SK-N-DZ (cell line): Measurements from ENCODE around the gene CPM.
"Not testable (repeated sequence)": the region's sequence is repeated elsewhere in the genome, so short reads cannot be mapped to it uniquely, and the experiment has no call there.

ENCODE experiments used
- DNase-seq: peaks from one replicate; pipeline ENCODE4 v3.0.0-alpha.2; 2015; ENCODE audit warnings: low spot score
- small RNA-seq, 2 experiments: library from RNA; depleted of rRNA; stranded (forward); fragments of <200 nt; gene quantifications; one replicate each; pipeline ENCODE3, GENCODE V24; 2014

Gene CPM

GRCh38 chr12:68807576-68808387, 125.2 kb downstream of the CPM start, which contains the start of gene MDM2:
MDM2 (plus strand) TSS chr12:68808177; CDS start chr12:68808478, 301 bp downstream.
- peak; percentile 92 for DNase-seq

GRCh38 chr12:68807274-68807575, 125.7 kb downstream of the CPM start:
- DNase-seq = not testable (repeated sequence)

DNA sequence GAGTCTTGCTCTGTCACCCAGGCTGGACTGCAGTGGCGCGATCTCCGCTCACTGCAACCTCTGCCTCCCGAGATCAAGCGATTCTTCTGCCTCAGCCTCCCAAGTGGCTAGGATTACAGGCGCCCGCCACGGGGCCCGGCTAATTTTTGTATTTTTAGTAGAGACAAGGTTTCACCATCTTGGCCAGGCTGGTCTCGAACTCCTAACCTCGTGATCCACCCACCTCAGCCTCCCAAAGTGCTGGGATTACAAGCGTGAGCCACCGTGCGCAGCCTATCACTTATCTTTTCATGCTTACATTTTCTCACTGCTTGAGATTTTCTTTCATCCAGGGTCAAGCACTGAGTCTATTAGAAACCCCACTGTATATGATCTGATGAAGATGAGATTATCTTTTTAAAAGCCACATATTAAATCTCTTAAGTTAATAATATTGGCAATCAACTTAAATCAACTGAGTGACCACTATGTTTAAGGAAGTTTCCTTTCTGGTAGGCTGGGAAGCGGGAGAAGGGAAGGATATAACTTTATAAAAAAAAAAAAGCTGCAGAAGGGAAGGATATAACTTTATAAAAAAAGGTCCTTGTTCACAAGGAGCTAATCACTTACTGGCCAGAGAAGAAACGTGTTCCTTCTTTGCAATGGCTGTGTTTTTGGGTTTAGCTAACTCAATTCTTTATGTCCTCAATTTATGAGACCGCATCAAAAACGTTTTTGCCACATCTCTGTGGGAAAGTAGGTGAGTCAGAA, 126.3 kb downstream of the CPM start:
- DNase-seq = no peak

- DNase-seq = no peak
These were observed 127.3 kb downstream of the CPM start for GRCh38 chr12:68805592-68806120.

DNA sequence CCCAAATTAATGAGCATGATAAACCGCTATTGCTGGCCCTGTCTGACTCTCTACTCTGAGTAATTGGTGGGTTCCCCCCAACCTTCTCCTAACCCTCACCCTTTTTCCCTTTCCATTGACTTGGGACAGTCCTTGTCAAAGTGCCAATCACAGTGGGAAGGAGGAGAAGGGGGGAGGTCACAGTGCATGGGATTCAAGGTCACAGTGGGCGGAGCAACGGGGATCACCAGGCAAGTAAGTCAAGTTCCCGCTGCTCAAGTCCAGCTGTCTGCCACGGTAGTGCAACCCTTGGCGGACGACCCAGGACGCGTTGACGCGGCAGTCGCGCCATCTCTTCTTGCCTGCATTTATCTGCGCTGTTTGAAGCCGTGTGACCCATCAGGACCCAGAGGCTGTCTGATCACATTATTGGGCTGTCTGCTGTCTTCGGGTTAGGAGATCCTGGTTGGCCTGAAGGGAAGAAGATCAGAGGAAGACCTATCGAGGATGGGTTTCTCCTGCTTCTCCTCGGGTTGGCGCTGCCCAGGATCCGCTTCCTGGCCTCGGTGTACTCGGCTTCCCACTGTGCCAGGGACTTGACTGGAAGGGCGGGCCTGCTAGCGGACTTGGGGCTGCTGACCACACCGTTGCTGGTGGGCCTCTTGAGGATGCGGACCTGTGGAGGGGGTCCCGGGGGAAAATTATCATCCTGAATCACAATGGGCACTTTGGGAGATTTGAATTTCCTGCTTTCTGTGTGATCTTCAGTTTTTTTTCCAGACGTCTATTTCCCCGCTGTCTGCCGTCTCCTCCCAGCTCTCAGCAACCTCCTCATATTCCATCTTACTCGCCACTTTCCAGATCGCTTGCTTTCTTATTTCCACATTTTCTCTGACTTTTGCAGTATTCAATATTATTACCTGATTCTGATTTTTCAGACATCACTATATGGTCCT, 128.0 kb downstream of the CPM start:
- DNase-seq = no peak

DNA sequence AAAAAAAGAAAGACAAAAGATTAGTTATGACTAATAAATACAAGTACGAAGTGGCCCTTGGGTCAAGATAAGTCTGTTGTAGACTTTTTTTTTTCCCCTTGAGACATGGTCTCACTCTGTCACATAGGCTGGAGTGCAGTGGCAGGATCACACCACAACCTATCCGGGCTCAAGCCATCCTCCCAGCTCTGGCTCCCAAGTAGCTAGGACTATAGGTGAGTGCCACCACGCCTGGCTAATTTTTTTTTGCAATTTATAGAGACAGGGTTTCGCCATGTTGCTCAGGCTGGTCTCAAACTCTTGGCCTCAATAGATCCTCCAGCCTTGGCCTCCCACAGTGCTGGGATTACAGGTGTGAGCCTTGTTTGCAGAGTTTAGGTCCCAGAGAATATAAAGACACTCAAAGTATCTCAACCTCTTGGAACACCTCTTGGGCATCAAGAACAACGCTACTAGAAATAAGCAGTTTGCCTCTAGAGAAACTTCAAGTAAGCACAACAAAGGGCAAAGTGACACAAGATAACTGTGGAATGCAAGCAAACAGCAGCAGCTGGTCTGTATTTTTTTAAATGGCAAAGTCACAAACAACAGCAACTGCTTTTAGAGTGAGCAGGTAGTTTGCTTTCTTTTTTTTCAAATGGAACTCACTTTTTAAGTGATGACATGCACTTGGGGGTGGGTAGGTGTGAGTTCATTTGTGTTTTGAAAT, 128.9 kb downstream of the CPM start:
- no peak for DNase-seq

- not testable (repeated sequence) for DNase-seq
These were observed 129.9 kb downstream of the CPM start for GRCh38 chr12:68802911-68803651.

DNA sequence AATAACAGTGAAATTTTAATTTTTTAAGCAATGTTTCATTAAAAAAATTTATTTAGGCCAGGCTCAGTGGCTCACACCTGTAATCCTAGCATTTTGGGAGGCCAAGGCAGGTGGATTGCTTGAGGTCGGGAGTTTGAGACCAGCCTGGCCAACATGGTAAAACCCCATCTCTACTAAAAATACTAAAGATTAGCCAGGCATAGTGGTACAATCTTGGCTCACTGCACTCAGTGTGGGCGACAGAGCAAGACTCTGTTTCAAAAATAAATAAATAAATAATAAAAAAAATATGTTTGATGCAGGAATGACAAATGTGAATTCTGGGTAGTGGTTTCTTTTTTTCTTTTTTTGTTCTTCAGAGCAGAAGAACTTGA, 130.6 kb downstream of the CPM start:
- not testable (repeated sequence) for DNase-seq

Small RNA genes within 50 kb of the gene (small RNA-seq; reads per million reads assigned to genes)
- 0 reads per million in 2 experiments for gene AC025423.5
- gene RNU7-4P = 0.05 to 0.58 reads per million in 2 experiments
